GM06990 (cell line): ENCODE measurements around the gene TMEM169.

Experiments
- DNase-seq: peaks from one replicate; pipeline ENCODE4 v3.0.0-alpha.2; 2011; ENCODE audit not compliant: insufficient read length; ENCODE audit errors: extremely low read depth
- H3K27me3 ChIP-seq: replicated peaks from 2 replicates; pipeline ENCODE4 v1.6.0; 2011; ENCODE audit warnings: low read length; ENCODE audit not compliant: control insufficient read depth, insufficient read depth
- H3K36me3 ChIP-seq: 2 replicates; pipeline ENCODE4 v1.5.1; 2011; ENCODE audit warnings: low read length; ENCODE audit not compliant: control insufficient read depth, insufficient read depth
- H3K4me3 ChIP-seq: replicated peaks from 2 replicates; pipeline ENCODE4 v1.5.1; 2011; ENCODE audit warnings: low read depth, mild to moderate bottlenecking, control low read depth, low read length
- TF ChIP-seq, protein P1 (sequence below): IDR thresholded peaks from 2 replicates; pipeline ENCODE4 v1.5.1; 2011; ENCODE audit warnings: low read length, control low read depth, mild to moderate bottlenecking, inconsistent platforms; ENCODE audit not compliant: insufficient read depth, poor library complexity, severe bottlenecking

TMEM169 gene

DNA sequence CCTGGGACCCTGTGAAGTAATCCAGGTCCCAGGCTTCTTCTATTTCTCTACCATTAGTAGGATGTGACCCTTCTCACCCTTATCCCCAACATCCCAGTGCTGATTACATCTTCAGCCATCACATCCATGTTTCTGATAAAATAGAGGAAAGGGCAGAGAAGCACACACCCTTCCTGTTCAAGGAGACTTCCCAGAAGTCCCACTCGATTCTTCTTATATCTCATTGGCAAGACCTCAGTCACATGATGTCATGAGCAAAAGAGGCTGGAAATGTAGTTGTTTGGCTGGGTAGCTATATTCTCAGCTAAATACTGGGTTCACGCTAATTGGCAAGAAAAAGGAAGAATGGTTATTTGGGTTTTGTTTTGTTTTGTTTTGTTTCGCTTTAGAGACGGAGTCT, 19.4 kb downstream of the TMEM169 start:
- no peak overlapping the region for H3K4me3 ChIP-seq
- TF ChIP-seq, protein P1, sequence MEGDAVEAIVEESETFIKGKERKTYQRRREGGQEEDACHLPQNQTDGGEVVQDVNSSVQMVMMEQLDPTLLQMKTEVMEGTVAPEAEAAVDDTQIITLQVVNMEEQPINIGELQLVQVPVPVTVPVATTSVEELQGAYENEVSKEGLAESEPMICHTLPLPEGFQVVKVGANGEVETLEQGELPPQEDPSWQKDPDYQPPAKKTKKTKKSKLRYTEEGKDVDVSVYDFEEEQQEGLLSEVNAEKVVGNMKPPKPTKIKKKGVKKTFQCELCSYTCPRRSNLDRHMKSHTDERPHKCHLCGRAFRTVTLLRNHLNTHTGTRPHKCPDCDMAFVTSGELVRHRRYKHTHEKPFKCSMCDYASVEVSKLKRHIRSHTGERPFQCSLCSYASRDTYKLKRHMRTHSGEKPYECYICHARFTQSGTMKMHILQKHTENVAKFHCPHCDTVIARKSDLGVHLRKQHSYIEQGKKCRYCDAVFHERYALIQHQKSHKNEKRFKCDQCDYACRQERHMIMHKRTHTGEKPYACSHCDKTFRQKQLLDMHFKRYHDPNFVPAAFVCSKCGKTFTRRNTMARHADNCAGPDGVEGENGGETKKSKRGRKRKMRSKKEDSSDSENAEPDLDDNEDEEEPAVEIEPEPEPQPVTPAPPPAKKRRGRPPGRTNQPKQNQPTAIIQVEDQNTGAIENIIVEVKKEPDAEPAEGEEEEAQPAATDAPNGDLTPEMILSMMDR: no peak
- H3K36me3 ChIP-seq: no peaks in the 10 kb centered on the region
- no peaks in the 10 kb centered on the region for H3K27me3 ChIP-seq
- DNase-seq: no peak

DNA sequence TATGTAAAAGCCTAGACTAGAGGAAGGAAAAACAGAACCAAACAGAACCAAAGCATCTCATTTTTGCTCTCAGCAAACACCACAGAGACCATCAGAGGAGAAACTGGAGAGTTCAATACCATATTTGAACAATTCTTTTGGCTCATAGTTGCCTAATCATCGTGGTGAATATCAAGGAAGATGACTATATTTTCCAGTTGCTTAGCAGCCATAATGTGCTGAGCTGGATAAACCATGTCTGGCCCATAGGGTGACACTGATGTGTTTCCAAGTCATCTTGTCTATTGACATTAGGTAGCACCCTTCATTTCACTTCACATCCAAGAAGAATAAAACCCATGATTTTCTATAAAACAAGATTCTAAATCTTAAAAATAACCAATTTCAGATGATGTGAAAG, 21.5 kb downstream of the TMEM169 start:
- no peaks in the 10 kb centered on the region for H3K36me3 ChIP-seq
- DNase-seq: no peak
- no peak overlapping the region for H3K4me3 ChIP-seq
- no peaks in the 10 kb centered on the region for H3K27me3 ChIP-seq
- TF ChIP-seq, protein P1: no peak

DNA sequence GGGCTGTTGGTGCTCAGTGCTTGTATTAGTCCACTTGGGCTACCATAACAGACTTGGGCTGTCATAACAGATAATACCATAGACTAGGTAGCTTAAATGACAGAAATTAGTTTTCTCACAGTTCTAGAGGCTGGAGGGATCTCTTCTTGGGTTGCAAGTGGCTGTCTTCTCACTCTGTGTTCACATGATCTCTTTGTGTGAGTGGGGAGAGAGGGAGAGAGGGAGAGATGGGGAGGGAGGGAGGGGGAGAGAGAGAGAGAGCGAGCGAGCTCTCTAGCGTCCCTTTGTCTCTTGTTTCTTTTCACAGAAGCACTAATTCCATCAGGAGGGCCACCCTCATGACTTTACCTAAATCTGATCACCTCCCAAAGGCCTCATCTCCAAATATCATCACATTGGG, 23.0 kb downstream of the TMEM169 start:
- no peaks in the 10 kb centered on the region for H3K36me3 ChIP-seq
- H3K27me3 ChIP-seq: no peaks in the 10 kb centered on the region
- TF ChIP-seq, protein P1: no peak
- H3K4me3 ChIP-seq: no peak overlapping the region
- no peak for DNase-seq

DNA sequence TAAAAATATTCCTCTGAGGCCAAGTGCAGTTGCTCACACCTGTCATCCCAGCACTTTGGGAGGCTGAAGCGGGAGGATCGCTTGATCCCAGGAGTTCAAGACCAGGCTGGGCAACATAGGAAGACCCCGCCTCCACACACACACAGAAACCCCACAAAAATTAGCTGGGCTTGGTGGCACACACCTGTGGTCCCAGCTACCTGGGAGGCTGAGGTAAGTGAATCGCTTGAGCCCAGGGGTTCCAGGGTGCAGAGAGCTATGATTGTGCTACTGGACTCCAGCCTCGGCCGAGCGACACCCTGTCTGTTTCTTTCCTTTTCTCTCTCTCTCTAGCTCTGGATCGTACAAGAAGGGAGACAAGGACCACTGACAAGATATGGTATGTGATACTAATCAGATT, 25.6 kb downstream of the TMEM169 start:
- no peak overlapping the region for H3K4me3 ChIP-seq
- peaks cover 4% of the 10 kb centered on the region for H3K36me3 ChIP-seq
- no peak for DNase-seq
- no peaks in the 10 kb centered on the region for H3K27me3 ChIP-seq
- TF ChIP-seq, protein P1: no peak

DNA sequence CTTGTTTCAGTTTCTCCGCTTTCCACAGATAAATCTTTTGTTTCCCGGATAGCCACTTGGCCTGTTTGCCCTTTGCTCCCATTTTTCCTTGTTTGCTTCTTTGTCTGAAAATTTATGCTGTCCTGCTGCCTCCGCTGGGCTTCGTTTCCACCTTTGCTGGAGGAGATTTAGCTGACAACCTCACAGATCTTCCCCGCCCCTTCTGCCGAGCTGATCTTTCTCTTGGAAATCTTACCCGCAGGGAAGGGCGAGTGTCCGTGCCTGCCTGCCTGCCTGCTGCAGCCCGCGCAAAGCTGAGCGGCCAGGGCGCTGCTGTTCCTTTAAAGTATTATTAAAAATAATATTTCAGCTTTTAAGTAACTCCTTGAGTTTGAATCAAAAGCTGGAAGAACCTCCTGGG, 26.0 kb downstream of the TMEM169 start:
- no peaks in the 10 kb centered on the region for H3K27me3 ChIP-seq
- no peak for DNase-seq
- TF ChIP-seq, protein P1: no peak
- H3K36me3 ChIP-seq: peaks cover 5% of the 10 kb centered on the region
- no peak overlapping the region for H3K4me3 ChIP-seq

DNA sequence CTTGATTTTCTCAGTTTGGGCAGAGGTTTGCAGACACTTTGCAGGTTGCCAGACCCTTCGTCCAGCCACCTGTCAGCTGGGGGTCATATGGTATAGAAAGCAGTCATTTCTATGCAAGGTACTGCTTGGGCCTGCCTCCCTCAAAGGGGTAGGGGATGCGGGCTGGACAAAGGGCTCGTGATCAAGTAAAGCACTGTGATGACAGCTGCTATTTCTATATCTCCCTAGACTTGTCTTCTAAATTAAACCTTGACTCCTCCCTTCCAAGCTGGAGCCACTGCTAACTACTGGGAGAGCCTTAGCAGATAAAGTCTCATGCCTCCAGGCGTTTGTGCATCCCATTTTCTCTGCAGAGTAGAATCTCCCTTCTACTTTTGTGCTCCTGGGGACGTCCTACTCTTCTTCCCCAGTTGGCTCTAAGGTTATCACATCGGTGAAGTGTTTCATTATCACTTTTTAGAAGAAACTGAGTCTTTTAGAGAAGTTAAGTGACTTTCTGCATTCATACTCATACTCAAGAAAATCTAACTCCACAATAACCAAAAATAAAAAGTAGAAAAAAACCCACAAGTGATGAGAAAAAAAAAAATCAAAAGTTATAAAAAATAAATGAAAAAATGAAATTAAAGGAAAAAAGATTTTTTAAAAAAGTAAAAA, 26.7 kb downstream of the TMEM169 start:
- TF ChIP-seq, protein P1: no peak
- H3K27me3 ChIP-seq: no peaks in the 10 kb centered on the region
- no peak for DNase-seq
- H3K36me3 ChIP-seq: peaks cover 5% of the 10 kb centered on the region
- peak overlapping the region; percentile 53 for H3K4me3 ChIP-seq
